ENCODE measurements around the gene CIC.

CIC gene

GRCh38 chr19:42278452-42279154 is 9.6 kb downstream of the CIC start:
- DNase-seq: no peak

GRCh38 chr19:42279155-42279901 is 10.3 kb downstream of the CIC start:
- DNase-seq: no peak

- DNase-seq: peak; percentile 68
These were observed 11.1 kb downstream of the CIC start for GRCh38 chr19:42279902-42280814.

GRCh38 chr19:42280815-42281145 is 11.7 kb downstream of the CIC start:
- no peak for DNase-seq

GRCh38 chr19:42281146-42281826 is 12.2 kb downstream of the CIC start:
- DNase-seq: no peak

- DNase-seq: no peak
These were observed 13.0 kb downstream of the CIC start for GRCh38 chr19:42281827-42282762.

- DNase-seq: no peak
These were observed 13.8 kb downstream of the CIC start for GRCh38 chr19:42282819-42283187.

- peak; percentile 73 for DNase-seq
These were observed 14.4 kb downstream of the CIC start for GRCh38 chr19:42283188-42284065.

- DNase-seq: no peak
These were observed 15.0 kb downstream of the CIC start for GRCh38 chr19:42284066-42284501.

GRCh38 chr19:42284591-42285341 is 15.7 kb downstream of the CIC start:
- DNase-seq: no peak

- DNase-seq: no peak
These were observed 16.5 kb downstream of the CIC start for GRCh38 chr19:42285541-42285941.

- no peak for DNase-seq
These were observed 16.9 kb downstream of the CIC start for GRCh38 chr19:42285988-42286348.

GRCh38 chr19:42286349-42287016 is 17.4 kb downstream of the CIC start:
- DNase-seq: no peak

- no peak for DNase-seq
These were observed 18.2 kb downstream of the CIC start for GRCh38 chr19:42287017-42287826.

GRCh38 chr19:42287827-42288107 is 18.7 kb downstream of the CIC start:
- DNase-seq: no peak

- DNase-seq: no peak
These were observed 19.3 kb downstream of the CIC start for GRCh38 chr19:42288387-42288786.

GRCh38 chr19:42288881-42289555 is 20.0 kb downstream of the CIC start:
- DNase-seq: no peak

- no peak for DNase-seq
These were observed 20.5 kb downstream of the CIC start for GRCh38 chr19:42289556-42290041.

Data from GF-D8 (cell line).